ENCODE results near the gene ALK.

ALK gene

DNA sequence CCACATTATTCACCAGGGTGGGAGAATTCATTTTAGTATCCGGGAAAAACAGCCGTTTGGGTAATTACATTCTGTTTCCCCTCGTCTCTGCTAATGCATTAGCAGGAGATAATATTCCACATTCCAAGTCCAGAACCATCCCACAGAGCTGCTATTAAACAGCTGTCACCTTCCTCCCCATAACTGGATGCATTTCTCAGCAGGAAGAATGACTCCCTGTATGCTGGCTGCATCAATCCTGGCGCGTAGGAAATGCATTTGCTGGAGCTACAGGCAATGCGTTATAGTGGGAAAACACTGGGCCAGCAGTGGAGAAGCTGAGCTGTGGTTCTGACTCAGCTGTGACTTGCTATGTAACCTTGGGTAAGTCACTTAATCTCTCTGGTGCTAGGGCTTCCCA is 560.2 kb downstream of the ALK start:
- H3K4me3 ChIP-seq (ENCODE audit: low read depth, low read length), result no peak overlapping the region
- TF ChIP-seq, protein P1, sequence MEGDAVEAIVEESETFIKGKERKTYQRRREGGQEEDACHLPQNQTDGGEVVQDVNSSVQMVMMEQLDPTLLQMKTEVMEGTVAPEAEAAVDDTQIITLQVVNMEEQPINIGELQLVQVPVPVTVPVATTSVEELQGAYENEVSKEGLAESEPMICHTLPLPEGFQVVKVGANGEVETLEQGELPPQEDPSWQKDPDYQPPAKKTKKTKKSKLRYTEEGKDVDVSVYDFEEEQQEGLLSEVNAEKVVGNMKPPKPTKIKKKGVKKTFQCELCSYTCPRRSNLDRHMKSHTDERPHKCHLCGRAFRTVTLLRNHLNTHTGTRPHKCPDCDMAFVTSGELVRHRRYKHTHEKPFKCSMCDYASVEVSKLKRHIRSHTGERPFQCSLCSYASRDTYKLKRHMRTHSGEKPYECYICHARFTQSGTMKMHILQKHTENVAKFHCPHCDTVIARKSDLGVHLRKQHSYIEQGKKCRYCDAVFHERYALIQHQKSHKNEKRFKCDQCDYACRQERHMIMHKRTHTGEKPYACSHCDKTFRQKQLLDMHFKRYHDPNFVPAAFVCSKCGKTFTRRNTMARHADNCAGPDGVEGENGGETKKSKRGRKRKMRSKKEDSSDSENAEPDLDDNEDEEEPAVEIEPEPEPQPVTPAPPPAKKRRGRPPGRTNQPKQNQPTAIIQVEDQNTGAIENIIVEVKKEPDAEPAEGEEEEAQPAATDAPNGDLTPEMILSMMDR (IDR thresholded peaks at IDR 0.05; ENCODE audit: borderline replicate concordance, insufficient read depth, low read depth, low read length), result no peak

DNA sequence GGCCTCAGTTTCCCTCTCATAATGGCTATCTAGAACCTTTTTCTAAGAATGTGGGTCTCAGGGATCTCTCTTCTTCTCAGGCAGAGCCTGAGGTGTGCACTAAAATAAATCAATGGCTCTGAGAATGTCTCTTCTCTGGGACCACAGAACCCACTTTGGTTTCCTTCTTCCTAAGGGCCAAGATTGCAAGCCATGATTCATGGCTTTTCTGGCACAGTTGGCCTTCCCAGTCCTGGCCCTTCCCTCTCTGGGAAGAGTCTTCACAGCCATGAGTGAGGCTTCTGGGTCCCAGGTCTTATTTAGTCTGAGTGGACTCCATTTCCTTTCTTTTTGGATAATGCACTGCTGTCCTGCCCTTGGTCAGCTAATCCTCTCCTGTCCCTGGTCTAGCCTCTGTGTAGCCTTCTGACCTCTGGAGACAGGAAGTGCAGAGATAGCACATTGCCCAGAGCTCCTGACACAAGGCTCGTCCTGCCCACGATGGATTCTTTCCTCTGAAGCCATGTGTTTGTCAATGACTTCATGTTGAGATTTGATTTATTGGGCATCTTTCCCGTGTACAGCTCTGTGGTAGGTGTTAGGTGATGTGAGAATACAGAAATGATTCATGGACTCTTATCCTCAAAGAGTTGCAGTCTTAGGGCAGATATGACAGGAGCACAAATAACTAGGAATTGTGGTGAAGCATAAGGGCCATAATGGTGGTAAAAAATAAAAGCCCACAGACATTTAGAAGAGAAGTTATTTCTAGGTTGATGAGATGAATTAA is 561.2 kb downstream of the ALK start:
- TF ChIP-seq, protein P1 (IDR thresholded peaks at IDR 0.05; ENCODE audit: borderline replicate concordance, insufficient read depth, low read depth, low read length), result no peak

DNA sequence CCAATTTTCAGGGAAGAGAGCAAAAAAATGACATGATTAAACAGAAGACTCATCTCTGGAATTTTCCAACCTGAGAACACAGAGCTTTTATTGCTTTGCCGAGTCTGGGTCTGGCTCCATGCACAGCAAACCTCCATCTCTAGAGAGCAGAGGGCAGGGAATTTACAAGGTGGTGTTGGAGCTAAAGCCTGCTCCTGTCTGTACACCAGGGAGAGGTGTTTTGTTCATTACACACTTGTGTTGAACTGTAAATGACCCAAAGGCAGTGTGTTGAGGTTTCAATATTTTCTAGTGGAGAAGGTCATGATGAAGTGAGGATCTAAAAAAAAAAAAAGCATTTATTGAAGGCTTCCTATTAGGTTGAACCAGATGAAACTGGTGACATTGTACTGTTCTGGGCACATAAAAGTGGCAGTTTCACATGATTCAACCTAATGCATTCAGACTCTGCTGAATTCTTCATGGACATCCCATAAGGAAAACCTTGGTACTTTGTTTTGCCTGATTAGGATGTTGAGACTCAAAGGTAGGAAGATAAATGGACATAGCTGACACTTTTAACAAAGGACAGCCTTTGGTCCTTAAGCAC is 567.9 kb downstream of the ALK start:
- no peak overlapping the region for H3K4me3 ChIP-seq (ENCODE audit: low read depth, low read length)
- TF ChIP-seq, protein P1 (IDR thresholded peaks at IDR 0.05; ENCODE audit: borderline replicate concordance, insufficient read depth, low read depth, low read length), result no peak

More for the DNA sequence above, 561.2 kb downstream of the ALK start:
- H3K4me3 ChIP-seq (ENCODE audit: low read depth, low read length), result no peak overlapping the region

DNA sequence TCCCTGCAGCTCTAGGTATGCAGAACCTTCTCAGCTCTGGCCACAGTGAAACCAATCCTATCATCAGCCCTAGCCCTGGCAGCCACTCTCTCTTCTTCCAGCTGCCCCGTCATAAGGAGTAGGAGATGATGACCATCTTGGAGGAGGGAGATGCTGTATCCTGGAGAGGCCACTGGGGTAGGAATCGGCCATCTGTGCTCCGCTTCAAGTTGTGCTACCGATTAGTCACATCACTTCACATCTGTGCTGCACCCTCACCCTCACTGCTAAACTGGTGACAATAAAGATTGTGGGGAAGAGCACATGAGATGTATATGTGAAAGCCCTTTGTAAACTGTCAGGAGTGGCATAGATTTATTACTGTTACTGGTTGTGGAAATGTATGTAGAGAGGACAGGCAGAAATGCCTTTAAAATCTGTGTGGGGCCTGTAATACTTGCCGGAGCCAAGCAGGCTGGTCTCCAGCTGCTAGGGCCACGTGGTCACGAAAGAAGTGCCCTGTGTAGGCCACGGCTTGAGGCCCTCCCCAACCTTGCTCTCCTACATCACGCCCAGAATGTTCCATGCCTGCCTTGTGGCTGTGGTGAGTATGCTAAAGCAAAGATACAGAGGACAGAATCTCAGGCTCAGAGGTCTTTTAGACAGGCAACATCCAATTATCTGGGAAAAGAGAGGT is 569.3 kb downstream of the ALK start:
- TF ChIP-seq, protein P1 (IDR thresholded peaks at IDR 0.05; ENCODE audit: borderline replicate concordance, insufficient read depth, low read depth, low read length), result no peak
- no peak overlapping the region for H3K4me3 ChIP-seq (ENCODE audit: low read depth, low read length)

DNA sequence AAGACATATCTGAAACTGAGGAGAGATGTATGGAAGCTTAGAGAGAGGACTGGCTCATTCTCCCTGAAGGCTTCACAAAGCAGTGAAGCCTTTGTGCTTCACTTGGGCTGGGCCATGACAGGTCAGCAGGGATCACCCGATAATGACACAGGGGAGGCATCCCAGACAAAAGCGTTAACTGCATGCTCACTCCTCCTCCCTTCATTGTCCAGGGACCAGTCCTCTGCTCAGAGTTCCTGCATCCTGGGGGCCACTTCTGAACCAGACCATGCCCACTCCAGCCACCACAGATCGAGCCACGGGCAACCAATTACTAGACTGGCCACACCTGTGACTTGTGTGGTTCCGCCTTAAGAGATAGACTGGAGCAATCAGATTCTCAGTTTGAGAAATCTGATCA is 570.1 kb downstream of the ALK start:
- TF ChIP-seq, protein P1 (IDR thresholded peaks at IDR 0.05; ENCODE audit: borderline replicate concordance, insufficient read depth, low read depth, low read length), result no peak
- no peak overlapping the region for H3K4me3 ChIP-seq (ENCODE audit: low read depth, low read length)

DNA sequence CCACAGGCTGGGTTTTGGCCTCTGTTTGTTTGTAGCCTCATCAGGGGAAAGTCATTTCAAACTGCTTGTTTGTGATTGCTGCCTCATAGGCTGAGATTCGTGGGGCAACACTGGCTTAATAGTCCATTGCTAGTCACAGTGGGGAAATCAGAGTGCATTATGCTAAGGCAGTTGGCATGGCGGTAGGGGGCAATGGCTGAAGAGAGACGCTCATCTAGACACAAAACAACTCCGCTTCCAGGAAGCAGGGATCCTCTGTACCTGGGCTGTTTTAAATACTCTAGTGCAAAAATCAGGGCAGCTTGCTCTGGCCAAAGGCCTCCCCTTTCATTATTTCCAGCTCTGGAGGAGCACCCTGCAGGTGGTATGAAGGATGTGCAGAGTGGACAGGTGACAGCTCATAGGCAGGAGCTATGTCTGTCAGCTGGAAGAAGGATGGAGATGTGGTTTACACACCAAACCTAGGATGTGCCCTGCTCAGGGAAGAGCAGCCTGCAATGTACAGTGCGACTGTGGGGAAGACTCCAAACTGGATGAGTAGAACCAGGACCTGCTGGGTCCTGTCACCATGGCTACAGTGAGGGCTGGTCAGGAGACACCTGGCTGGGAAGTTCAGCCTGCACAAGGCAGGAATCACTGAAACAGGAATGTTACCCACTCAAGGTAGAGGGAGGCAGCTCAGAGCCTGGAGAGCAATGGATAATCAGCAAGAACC is 571.9 kb downstream of the ALK start:
- TF ChIP-seq, protein P1 (IDR thresholded peaks at IDR 0.05; ENCODE audit: borderline replicate concordance, insufficient read depth, low read depth, low read length), result no peak
- H3K4me3 ChIP-seq (ENCODE audit: low read depth, low read length), result no peak overlapping the region
